HG03354 (cell line): ENCODE data around the gene OR12D3.
"Not testable (repeated sequence)": the region's sequence is repeated elsewhere in the genome, so short reads cannot be mapped to it uniquely, and the experiment has no call there.

Experiments
- ATAC-seq: cut with Tn5 transposase; IDR thresholded peaks from one replicate; pipeline ENCODE4 v1.9.1; 2021; ENCODE audit warnings: mild to moderate bottlenecking; ENCODE audit not compliant: unreplicated experiment, poor library complexity, severe bottlenecking

Gene OR12D3, protein sequence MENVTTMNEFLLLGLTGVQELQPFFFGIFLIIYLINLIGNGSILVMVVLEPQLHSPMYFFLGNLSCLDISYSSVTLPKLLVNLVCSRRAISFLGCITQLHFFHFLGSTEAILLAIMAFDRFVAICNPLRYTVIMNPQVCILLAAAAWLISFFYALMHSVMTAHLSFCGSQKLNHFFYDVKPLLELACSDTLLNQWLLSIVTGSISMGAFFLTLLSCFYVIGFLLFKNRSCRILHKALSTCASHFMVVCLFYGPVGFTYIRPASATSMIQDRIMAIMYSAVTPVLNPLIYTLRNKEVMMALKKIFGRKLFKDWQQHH

DNA sequence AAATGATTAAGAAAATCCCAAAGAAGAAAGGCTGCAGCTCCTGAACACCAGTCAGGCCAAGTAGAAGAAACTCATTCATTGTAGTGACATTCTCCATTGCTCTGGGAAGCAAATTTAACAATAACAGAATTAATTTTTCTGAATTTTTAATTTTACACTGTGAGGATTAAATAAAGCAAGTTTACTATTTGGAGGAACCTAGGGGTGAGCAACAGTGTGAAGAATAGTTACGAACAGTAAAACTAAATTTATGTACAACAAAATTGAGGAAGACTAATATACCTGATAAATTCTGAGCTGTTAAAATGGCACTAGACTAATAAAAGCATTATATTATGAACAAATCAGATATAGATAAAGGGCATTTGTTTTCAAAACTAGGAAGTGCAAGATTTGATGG, at the start of gene OR12D3:
Gene OR12D3 (minus strand): TSS at position 101 of the 400 bp plus-strand sequence. CDS start 4 bp downstream, at position 97.
- ATAC-seq = no peak

DNA sequence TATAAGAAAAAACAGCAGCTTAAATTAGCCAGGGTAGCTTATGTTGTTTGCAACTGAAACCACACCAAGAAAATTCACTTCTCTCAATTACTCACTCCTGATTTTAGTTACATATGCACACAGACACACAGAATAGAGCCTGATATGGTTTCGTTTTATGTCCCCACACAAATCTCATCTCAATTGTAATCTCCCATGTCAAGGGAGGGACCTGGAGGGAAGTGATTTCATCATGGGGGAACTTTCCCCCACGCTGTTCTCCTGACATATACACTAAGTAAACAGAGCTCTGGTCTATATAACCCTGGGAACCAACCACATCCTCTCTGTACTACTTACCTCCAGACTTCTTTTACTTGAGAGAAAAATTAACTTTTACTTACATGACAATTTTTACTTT, 49.5 kb upstream of the OR12D3 start:
- ATAC-seq = no peak

DNA sequence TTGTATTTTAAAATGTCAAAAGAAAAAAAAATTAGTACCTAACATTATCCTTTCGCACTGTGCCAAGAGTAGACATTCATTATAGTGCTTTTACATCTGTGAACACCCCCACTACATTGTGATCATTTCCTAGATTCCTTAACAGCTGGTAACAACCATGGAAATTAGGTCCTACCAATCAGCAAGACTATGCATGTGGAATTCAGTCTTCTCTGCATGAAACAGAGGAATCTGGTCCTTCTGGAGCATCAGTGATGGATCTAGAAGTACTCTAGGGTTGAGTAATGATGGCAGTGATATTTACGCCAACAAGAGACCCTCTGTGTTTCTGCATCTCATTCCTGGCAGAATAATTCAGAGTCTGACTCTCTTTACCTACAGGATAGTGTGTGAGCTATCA, 49.1 kb upstream of the OR12D3 start:
- ATAC-seq = no peak

DNA sequence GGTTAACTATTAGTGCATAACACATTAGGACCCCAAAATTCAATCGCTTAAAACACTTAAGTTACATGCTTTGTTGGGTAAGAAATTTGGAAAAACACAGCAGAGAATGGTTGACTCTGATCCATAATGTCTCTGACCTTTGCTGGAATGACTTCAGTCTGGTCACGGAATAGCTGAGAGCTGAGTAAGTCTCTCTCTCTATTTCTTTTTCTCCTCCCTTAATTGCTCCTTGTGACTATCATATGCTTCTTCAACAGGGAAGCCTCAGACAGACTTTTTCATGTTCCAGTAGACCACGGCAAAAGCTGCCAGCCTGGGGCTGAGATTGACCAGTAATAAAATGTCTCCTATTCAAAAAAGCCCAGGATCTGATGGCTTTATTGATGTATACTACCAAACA, 44.4 kb upstream of the OR12D3 start:
- no peak for ATAC-seq

DNA sequence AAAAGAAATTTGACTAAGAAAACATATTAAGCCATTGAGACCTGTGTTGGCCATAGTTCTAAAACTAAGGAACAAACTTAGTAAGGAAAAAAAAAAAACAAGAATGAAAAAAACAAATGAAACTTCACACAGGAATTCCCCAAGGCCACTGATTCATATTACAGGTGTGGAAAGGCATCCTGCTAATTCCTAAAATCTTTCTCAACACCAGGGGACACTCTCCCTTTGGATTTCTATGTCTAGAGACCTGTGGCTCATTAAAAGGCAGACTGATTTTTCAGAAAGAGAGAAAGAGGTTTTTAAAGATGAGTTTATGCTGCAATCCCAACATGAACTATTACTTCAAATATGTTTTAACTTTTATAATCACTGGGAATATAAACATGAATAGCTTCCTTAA, 39.5 kb upstream of the OR12D3 start, which contains the start of gene OR12D1:
Gene OR12D1 (plus strand): TSS at position 341 of the 400 bp plus-strand sequence.
- ATAC-seq = no peak

DNA sequence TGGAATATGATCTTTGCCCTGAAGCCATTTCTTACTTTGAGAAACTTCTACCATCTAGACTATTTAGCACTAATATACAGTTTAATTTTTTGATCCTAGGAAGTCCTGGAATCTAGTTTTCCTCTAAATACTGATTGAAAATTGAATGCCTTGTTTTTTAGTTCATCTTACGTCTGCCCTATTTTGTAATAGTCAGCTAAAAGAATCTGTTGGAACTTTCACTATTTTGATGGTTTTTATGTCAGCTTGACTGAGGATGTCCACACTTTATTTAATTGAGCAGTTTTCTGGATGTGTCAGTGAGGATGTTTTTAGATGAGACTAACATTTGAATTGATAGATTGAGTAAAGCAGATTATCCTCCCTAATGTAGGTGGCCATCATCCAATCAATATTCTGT, 28.7 kb upstream of the OR12D3 start:
- ATAC-seq = no peak

DNA sequence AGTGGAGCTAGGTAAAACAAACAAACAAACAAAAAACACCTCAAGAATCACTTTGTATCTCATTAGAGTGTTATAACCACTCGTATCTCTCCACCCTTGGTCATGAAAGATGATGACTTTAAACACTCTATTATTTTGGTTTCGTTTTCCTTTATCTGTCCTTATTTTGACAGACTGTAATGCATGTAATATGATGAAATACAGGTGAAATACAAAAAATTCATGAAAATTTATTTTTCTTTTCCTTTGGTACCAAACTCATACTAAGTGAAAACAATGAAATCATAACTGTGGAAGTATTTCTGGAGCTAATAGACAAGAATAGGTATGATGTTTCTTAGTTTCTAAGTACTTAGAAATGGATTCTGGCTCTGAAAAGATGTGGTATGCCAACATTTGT, 24.4 kb upstream of the OR12D3 start:
- no peak for ATAC-seq

DNA sequence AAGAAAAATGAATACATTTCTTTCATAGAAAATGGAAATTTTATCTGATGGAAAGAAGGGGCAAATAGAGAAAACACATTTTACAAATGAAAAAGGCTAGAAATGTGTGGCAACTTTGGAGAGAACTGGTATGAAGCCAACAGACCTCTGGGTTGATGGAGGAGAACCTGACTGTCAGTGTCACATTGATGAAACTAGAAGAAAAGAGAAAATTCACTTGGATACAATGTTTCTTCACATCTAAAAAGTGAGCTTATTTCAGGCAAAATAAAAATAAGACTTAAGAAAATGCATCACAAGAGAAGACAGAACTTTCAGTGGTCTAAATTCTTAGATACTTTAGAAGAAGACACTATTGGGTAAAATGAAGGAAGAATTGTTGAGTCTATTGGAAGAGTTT, 20.2 kb upstream of the OR12D3 start, which contains the start of gene OR12D2:
Gene OR12D2 (plus strand): TSS at position 301 of the 400 bp plus-strand sequence. CDS start 1,069 bp downstream, outside the sequence.
- no peak for ATAC-seq

DNA sequence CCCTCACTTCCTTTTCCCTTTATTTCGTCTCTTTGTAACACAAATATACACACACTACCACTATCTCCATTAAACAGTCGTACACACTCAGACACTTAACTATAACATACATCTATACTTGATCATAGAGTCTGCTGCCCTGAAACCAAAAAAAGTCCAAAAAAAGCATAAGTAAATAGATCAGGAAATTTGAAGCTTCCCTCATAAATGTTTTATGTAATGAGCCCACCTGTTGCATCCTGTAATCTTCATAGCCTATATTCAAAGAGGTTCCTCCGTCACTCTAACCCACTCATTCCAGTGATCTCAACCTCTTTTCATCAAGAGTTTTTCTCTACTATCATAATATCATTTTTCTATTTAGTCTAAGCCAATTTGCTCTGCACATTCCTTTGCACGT, 13.4 kb upstream of the OR12D3 start:
- no peak for ATAC-seq

DNA sequence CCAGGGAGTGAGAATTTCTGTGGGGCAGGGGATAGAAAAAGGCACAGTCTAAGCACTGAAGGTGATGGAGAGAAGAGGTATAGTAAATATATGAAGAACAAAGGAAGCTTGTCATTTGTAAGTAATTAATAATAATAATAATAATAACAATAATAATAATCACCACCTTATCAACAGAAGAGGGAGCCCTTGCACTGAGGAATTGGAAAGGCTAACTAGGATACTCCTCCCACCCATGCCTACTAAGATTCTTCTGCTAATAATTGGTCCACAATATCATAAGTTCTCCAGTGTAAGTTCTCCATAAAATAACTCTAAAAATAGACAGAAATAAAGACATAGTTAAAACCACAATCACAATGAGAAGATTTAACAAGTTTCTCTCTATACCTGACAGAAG, 912 bp upstream of the OR12D3 start:
- ATAC-seq = no peak

DNA sequence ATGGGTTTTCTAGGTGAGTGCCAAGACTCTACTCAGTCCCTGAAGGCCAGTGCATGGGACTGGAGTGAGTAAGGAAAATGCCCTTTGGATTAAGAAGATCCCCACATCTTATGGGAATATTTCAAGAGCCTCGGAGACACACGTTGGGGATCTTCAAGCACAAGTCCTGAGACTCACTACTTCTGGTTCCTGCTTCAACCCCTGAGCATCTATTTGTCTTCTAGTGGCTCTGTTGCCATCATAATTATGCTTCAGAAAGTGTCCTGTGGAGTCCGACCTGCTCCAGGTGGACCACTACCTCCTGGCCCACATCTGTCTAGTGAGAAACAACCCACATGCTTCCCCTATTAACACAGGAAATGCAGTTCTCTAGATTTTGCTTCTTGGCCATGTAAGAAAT, 6.3 kb downstream of the OR12D3 start, which contains the start of gene OR5V1:
Gene OR5V1 (minus strand): TSS at position 101 of the 400 bp plus-strand sequence. CDS start 12,670 bp downstream, outside the sequence.
- ATAC-seq = no peak

DNA sequence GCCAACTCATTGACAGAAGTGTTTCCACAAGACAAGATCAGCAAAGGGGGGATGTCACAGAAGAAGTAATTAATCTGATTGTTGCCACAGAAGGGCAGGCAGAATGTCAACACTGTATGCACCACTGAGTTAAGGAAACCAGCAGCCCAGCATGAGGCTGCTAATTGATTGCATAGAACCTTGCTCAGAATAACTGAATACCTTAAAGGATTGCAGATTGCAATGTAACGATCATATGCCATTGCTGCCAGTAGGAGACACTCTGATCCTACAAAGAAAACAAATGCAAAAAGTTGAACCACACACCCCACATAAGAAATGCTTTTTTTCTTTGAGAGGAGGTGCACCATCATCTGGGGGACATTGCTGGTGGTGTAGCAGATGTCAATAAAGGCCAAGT, 19.5 kb downstream of the OR12D3 start:
- ATAC-seq = no peak

DNA sequence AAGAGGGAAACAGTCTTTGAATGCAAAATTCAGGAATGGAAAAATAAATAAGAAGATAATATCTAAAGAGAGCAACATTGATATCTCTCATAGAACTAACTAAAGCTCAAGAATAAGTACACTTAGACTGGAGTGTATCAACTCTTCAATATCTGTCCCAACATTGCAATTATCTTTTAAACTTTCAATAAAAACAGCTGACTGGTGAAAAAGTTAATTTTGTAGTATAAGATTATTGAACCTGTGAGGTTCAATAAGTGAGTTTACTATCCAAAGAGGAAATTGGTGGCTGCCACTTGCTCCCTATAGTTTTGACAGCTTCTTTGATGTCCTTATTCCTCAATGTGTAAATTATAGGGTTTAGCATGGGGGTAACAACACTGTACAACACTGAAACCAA, 20.1 kb downstream of the OR12D3 start:
- no peak for ATAC-seq

DNA sequence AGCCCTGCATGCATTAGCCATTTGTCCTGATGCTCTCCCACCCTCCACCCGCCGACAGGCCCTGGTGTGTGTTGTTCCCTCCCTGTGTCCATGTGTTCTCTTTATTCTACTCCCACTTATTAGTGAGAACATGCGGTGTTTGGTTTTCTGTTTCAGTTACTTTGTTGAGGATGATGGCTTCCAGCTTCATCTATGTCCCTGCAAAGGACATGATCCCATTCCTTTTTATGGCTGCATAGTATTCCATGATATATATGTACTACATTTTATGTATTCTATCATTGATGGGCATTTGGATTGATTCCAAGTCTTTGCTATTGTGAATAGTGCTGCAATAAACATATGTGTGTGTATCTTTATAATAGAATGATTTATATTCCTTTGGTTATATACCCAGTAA, 25.7 kb downstream of the OR12D3 start:
- not testable (repeated sequence) for ATAC-seq

DNA sequence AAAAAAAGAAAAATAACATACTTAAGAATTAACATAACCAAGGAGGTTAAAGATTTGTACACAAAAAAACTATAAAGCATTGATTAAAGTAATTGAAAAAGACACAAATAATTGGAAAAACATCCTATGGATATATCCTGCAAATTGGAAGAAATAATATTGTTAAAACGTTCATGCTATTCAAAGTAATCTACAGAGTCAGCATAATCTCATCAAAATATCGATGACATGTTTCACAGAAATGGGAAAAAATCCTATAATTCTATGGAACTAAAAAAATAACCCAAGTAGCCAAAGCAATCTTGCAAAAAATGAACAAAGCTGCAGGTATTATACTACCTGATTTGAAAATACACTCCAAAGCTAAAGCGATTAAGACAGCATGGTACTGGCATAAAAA, 29.7 kb downstream of the OR12D3 start:
- ATAC-seq = no peak

DNA sequence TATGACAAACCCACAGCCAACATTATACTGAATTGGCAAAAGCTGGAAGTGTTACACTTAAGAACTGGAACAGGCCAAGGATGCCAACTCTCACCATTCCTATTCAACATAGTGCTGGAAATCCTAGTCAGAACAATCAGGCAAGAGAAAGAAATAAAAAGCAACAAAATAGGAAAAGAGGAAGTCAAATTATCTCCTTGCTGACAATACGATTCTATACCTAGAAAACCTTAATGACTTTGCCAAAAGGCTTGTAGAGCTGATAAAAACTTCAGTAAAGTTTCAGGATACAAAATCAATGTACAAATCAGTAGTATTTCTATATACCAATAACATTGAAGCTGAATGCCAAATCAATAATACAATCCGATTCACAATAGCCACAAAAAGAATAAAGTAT, 38.8 kb downstream of the OR12D3 start:
- ATAC-seq = no peak

DNA sequence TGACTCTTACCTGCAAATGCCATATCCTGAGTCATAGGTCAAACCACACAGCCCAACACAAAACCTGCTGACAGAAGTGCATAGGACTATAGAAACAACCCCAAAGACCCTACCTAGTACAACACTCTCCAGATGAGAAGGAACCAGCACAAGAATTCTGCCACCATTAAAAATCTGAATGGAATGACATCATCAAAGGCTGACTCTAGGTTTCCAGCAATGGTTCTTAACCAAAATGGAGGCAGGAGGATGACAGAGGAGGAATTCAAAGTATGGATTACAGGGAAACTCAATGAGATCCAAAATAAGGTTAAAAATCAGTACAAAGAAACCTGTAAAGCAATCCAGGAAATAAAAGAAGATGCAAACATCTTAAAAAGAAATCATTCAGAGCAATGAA, 42.4 kb downstream of the OR12D3 start:
- ATAC-seq = no peak

DNA sequence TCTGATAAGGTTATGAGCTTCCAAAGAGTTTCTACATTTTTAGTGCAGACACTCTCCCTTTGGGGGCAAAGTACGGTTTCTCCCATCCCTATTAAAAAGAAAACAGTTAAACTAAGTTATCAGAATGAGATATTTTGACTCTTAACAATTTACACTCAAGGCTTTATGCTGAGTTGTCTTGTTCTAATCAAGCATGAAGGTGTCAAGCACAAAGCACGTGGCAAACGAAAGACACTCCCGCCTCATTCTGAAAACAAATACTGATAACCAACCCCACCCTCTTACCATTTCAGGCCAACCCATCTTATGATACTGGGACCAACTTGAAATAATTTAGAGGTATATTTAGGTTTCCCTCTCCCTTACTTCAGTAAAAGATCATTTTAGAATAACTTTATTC, 49.3 kb downstream of the OR12D3 start:
- ATAC-seq = no peak
